ENCODE data around the gene MAMLD1. TPM values are rescaled to one million over a fixed set of nuclear protein-coding genes. Genes with fewer than 3 reads are reported as not detected.

The MAMLD1 gene
- total and polyA plus RNA-seq, 12 donors: 1.4 to 11.2 (median 6.5) TPM

- peak in 1 of 7 donors; percentile 31 for DNase-seq
- Histone ChIP-seq H3K27ac (no peak overlapping the region), H3K36me3 (replicated peaks in 1 of 2) (no peaks in the 10 kb centered on the region), H3K4me3 (no peak overlapping the region), H3K9me3 (replicated peaks in 1 of 3) (no peaks in the 10 kb centered on the region), H3K27me3 (no peaks in the 10 kb centered on the region), H3K4me1 (replicated peaks in 1 of 2) (no peaks in the 10 kb centered on the region)
- 61 to 68% (median 66%) methylated on average over 5 of the region's 5 CpGs for WGBS, 4 donors
- TF ChIP-seq CTCF (IDR thresholded peaks at IDR 0.05) (no peak), POLR2A (IDR thresholded peaks at IDR 0.05) (no peak)
- intact Hi-C loops (cut with DNase I): no loop called here
Observed at GRCh38 chrX:150487369-150488094, 124.4 kb downstream of the MAMLD1 start.

- TF ChIP-seq CTCF (IDR thresholded peaks at IDR 0.05): no peak
- TF ChIP-seq POLR2A (IDR thresholded peaks at IDR 0.05): no peak
- H3K4me3 ChIP-seq: no peak overlapping the region
- H3K9me3 ChIP-seq (replicated peaks in 1 of 3): no peaks in the 10 kb centered on the region
- H3K4me1 ChIP-seq (replicated peaks in 1 of 2): no peaks in the 10 kb centered on the region
- intact Hi-C loops (cut with DNase I): no loop called here
- H3K27ac ChIP-seq: no peak overlapping the region
- WGBS, 4 donors: 72 to 94% (median 84%) methylated on average over 6 of the region's 6 CpGs
- DNase-seq: no peak
- H3K36me3 ChIP-seq (replicated peaks in 1 of 2): no peaks in the 10 kb centered on the region
- H3K27me3 ChIP-seq: no peaks in the 10 kb centered on the region
Observed at GRCh38 chrX:150489359-150490015, 126.4 kb downstream of the MAMLD1 start.

- TF ChIP-seq POLR2A (IDR thresholded peaks at IDR 0.05) (no peak), CTCF (IDR thresholded peaks at IDR 0.05) (no peak)
- no peak overlapping the region for H3K4me3 ChIP-seq
- intact Hi-C loops (cut with DNase I): no loop called here
- no peak for DNase-seq
- H3K27ac ChIP-seq: no peak overlapping the region
- no peaks in the 10 kb centered on the region for H3K9me3 ChIP-seq (replicated peaks in 1 of 3)
- H3K36me3 ChIP-seq (replicated peaks in 1 of 2): no peaks in the 10 kb centered on the region
- WGBS, 4 donors: 79 to 94% (median 81%) methylated on average over 3 to 4 of the region's 4 CpGs
- no peaks in the 10 kb centered on the region for H3K27me3 ChIP-seq
- H3K4me1 ChIP-seq (replicated peaks in 1 of 2): no peaks in the 10 kb centered on the region
Observed at GRCh38 chrX:150495496-150495895, 132.4 kb downstream of the MAMLD1 start.

- WGBS, 4 donors: 43 to 82% (median 79%) methylated on average over 2 to 3 of the region's 3 CpGs
- Histone ChIP-seq H3K27me3 (no peaks in the 10 kb centered on the region), H3K27ac (no peak overlapping the region), H3K4me3 (no peak overlapping the region), H3K4me1 (replicated peaks in 1 of 2) (no peaks in the 10 kb centered on the region), H3K9me3 (replicated peaks in 1 of 3) (no peaks in the 10 kb centered on the region), H3K36me3 (replicated peaks in 1 of 2) (no peaks in the 10 kb centered on the region)
- no peak for TF ChIP-seq CTCF (IDR thresholded peaks at IDR 0.05)
- TF ChIP-seq POLR2A (IDR thresholded peaks at IDR 0.05): no peak
- intact Hi-C loops (cut with DNase I): no loop called here
- DNase-seq: no peak
Observed at GRCh38 chrX:150499240-150499639, 136.1 kb downstream of the MAMLD1 start.
